K562 (cell line): ENCODE results near the gene SMIM10L2A. TPM values are rescaled to one million over a fixed set of nuclear protein-coding genes. Genes with fewer than 3 reads are reported as not detected.

ENCODE experiments used
- ATAC-seq: fragments of 200-7000 bp; cut with Tn5 transposase; 3 replicates; pipeline ENCODE4 v1.9.1; 2020; ENCODE audit warnings: moderate library complexity
- BruUV-seq: library from RNA; stranded (reverse); fragments of 400-500 nt; replicated peaks from 2 replicates; lab custom pipeline; 2021; lab: Mats Ljungman, UMichigan
- CTCF ChIA-PET: fragments of 300-600 bp; formaldehyde crosslinking; extraction: SDS; loops from one replicate; lab custom pipeline; 2021; ENCODE audit warnings: low intra/inter-chr PET ratio; lab: Yijun Ruan, JAX
- POLR2A ChIA-PET: fragments of 300-600, 350-650 bp; sonication (Branson Sonifier 250); formaldehyde crosslinking; extraction: SDS; loops from one replicate; lab custom pipeline; 2021; ENCODE audit warnings: antibody characterized with exemption, inconsistent platforms; lab: Yijun Ruan, JAX
- DNase-seq, 4 experiments: peaks; one replicate each; pipeline versions ENCODE4 v3.0.0 to v3.0.0-alpha.2; 2011 to 2018; ENCODE audit warnings: low spot score in 3 of 4, mixed read lengths in 3 of 4; ENCODE audit errors: extremely low read depth in 1 of 4
- FAIRE-seq: peaks from 2 replicates; lab custom pipeline; 2011; peaks lifted over from hg19 to GRCh38; lab: Jason Lieb, UNC
- H2AFZ ChIP-seq: 2 replicates; pipeline ENCODE4 v1.6.0; 2011; ENCODE audit warnings: low read depth, low read length, control low read depth, inconsistent platforms
- H3K27ac ChIP-seq: fragments of 200-600 bp; 3 replicates; pipeline ENCODE4 v1.8.0; 2011; ENCODE audit warnings: low read depth, mild to moderate bottlenecking, control low read depth, inconsistent platforms, low read length, moderate library complexity, mixed read lengths; ENCODE audit errors: extremely low read depth
- H3K27me3 ChIP-seq, 2 experiments: fragments of 300-600 bp in 1 of 2; 2 replicates in 1 of 2; 3 replicates in 1 of 2; pipeline versions ENCODE4 v1.6.0 to v1.8.0; 2011; ENCODE audit warnings: inconsistent platforms in 2 of 2, low read length in 2 of 2, mild to moderate bottlenecking in 1 of 2, mixed read lengths in 1 of 2, moderate library complexity in 1 of 2; ENCODE audit not compliant: control insufficient read depth in 2 of 2, insufficient read depth in 2 of 2
- H3K36me3 ChIP-seq: fragments of 300-600 bp; 3 replicates; pipeline ENCODE4 v1.8.0; 2011; ENCODE audit warnings: mild to moderate bottlenecking, low read length, inconsistent platforms; ENCODE audit not compliant: control insufficient read depth, insufficient read depth
- H3K4me1 ChIP-seq, 2 experiments: fragments of 200-600 bp in 1 of 2; replicated peaks in 1 of 2; 2 replicates in 1 of 2; 3 replicates in 1 of 2; pipeline versions ENCODE4 v1.5.1 to v1.8.0; 2011; ENCODE audit warnings: inconsistent platforms in 2 of 2, low read length in 2 of 2, mild to moderate bottlenecking in 1 of 2, mixed read lengths in 1 of 2, moderate library complexity in 1 of 2; ENCODE audit not compliant: control insufficient read depth in 2 of 2, insufficient read depth in 2 of 2
- H3K4me2 ChIP-seq: 2 replicates; pipeline ENCODE4 v1.6.1; 2011; ENCODE audit warnings: low read length, control low read depth, inconsistent platforms, mixed read lengths; ENCODE audit not compliant: insufficient read depth
- H3K4me3 ChIP-seq: fragments of 200-600 bp; sonication (generic), shearing (Covaris generic); 2 replicates; pipeline ENCODE4 v1.5.1; 2016; ENCODE audit warnings: control low read depth, inconsistent platforms
- H3K79me2 ChIP-seq: fragments of 200-600 bp; 3 replicates; pipeline ENCODE4 v1.8.0; 2011; ENCODE audit warnings: low read length, inconsistent platforms; ENCODE audit not compliant: control insufficient read depth, insufficient read depth
- H3K9ac ChIP-seq, 2 experiments: 2 replicates each; pipeline versions ENCODE4 v1.6.0 to v1.6.1; 2011; ENCODE audit warnings: low read depth in 2 of 2, low read length in 2 of 2, control low read depth in 1 of 2, inconsistent platforms in 1 of 2, mild to moderate bottlenecking in 1 of 2, mixed read lengths in 1 of 2; ENCODE audit not compliant: insufficient read depth in 1 of 2
- H3K9me1 ChIP-seq: one replicate; pipeline ENCODE4 v1.6.0; 2011; ENCODE audit warnings: inconsistent platforms, mild to moderate bottlenecking, low read length, moderate library complexity; ENCODE audit not compliant: control insufficient read depth, insufficient read depth
- H3K9me3 ChIP-seq: replicated peaks from 2 replicates; pipeline ENCODE4 v1.5.1; 2011; ENCODE audit warnings: low read depth, low read length, inconsistent platforms; ENCODE audit not compliant: control insufficient read depth, insufficient read depth
- H4K20me1 ChIP-seq: replicated peaks from 2 replicates; pipeline ENCODE4 v1.6.1; 2011; ENCODE audit warnings: low read length, inconsistent platforms, mixed read lengths; ENCODE audit not compliant: control insufficient read depth, insufficient read depth
- CBX1 ChIP-seq: sonication (generic); IDR thresholded peaks from 2 replicates; pipeline ENCODE4 v1.6.1; 2016; ENCODE audit warnings: antibody characterized with exemption, low read depth, mild to moderate bottlenecking
- HDAC3 ChIP-seq: fragments of 450-650 bp; IDR thresholded peaks from 2 replicates; pipeline ENCODE4 v1.6.1; 2018; ENCODE audit warnings: borderline replicate concordance, mild to moderate bottlenecking, moderate library complexity; ENCODE audit not compliant: partially characterized antibody
- KDM2B ChIP-seq: fragments of 250-450 bp; sonication (Bioruptor Pico); IDR thresholded peaks from 2 replicates; pipeline ENCODE4 v1.8.0; 2021; ENCODE audit warnings: mild to moderate bottlenecking, moderate library complexity
- MXI1 ChIP-seq: IDR thresholded peaks from 2 replicates; pipeline ENCODE4 v1.6.1; 2011; ENCODE audit warnings: low read depth, mild to moderate bottlenecking, improper control_type of control experiment, low read length
- MYBL2 ChIP-seq, 2 experiments: fragments of 450-650 bp in 1 of 2; sonication (generic) in 1 of 2; formaldehyde crosslinking in 1 of 2; IDR thresholded peaks; 2 replicates each; pipeline versions ENCODE4 v1.6.1 to v1.8.1; 2017 to 2022; ENCODE audit warnings: borderline replicate concordance in 1 of 2, inconsistent platforms in 1 of 2, low read depth in 1 of 2, mild to moderate bottlenecking in 1 of 2, missing genetic modification reagents in 1 of 2, moderate library complexity in 1 of 2
- NFATC3 ChIP-seq: fragments of 450-650 bp; IDR thresholded peaks from 2 replicates; pipeline ENCODE4 v1.6.1; 2017; ENCODE audit warnings: mild to moderate bottlenecking
- PCBP2 ChIP-seq: fragments of 200-400 bp; formaldehyde crosslinking; IDR thresholded peaks from 2 replicates; pipeline ENCODE4 v1.6.1; 2018; ENCODE audit warnings: low read length, low read depth, mild to moderate bottlenecking, moderate library complexity; ENCODE audit not compliant: poor library complexity, severe bottlenecking
- PML ChIP-seq: IDR thresholded peaks from 2 replicates; pipeline ENCODE4 v1.6.1; 2012; ENCODE audit warnings: low read length, inconsistent platforms
- TOE1 ChIP-seq, 2 experiments: fragments of 450-650 bp in 1 of 2; sonication (generic) in 1 of 2; formaldehyde crosslinking in 1 of 2; IDR thresholded peaks; 2 replicates each; pipeline versions ENCODE4 v1.7.1 to v1.8.0; 2016 to 2022; ENCODE audit warnings: borderline replicate concordance in 2 of 2, mild to moderate bottlenecking in 2 of 2, antibody characterized with exemption in 1 of 2, inconsistent platforms in 1 of 2, low read depth in 1 of 2, missing genetic modification reagents in 1 of 2, moderate library complexity in 1 of 2
- ZFPM2 ChIP-seq: fragments of 250-450 bp; sonication (Bioruptor Pico); IDR thresholded peaks from 2 replicates; pipeline ENCODE4 v1.5.1; 2022; ENCODE audit warnings: mild to moderate bottlenecking
- ZNF551 ChIP-seq: fragments of 250-450 bp; sonication (Bioruptor Pico); IDR thresholded peaks from 2 replicates; pipeline ENCODE4 v1.5.0; 2021; ENCODE audit warnings: mild to moderate bottlenecking, moderate library complexity
- ZSCAN32 ChIP-seq: fragments of 450-650 bp; formaldehyde crosslinking; IDR thresholded peaks from 2 replicates; pipeline ENCODE4 v1.4.0; 2020; ENCODE audit warnings: mild to moderate bottlenecking, moderate library complexity
- WGBS: fragments of 100-300 bp; shearing (Covaris generic); methylation state at CpG from one replicate; pipeline ENCODE4 v1.1.6; 2016; ENCODE audit warnings: low coverage, mixed read lengths; ENCODE audit not compliant: insufficient coverage; ENCODE audit errors: missing lambda C conversion rate; 5-methylcytosine and 5-hydroxymethylcytosine counted together
- in situ Hi-C: fragments of 300-500 bp; cut with MboI; formaldehyde crosslinking; loops from 4 replicates; pipeline ENCODE4 v1.15.0; 2018; ENCODE audit warnings: inconsistent platforms, mixed read lengths
- intact Hi-C: fragments of 100-400 bp; cut with micrococcal nuclease; formaldehyde crosslinking; loops from 2 replicates; pipeline ENCODE4 v1.14.2; 2022
- polyA plus RNA-seq, 8 experiments: library from polyadenylated mRNA; depleted of rRNA in 4 of 8; stranded (reverse) in 5 of 8; unstranded in 3 of 8; fragments of >200 nt; fragmentation: Nextera tagmentation in 2 of 8; fragmentation: Illumina TruSeq in 1 of 8; extraction: Ambion mirVana in 2 of 8; extraction: Trizol in 1 of 8; gene quantifications; 2 replicates each; pipeline versions ENCODE4 v1.2.1 to v1.2.3, GENCODE V29; 2011 to 2014; ENCODE audit warnings: inconsistent platforms in 1 of 8, missing spikeins in 1 of 8
- total RNA-seq, 7 experiments: library from RNA; depleted of rRNA in 6 of 7; stranded (reverse); fragments of >200 nt in 6 of 7; fragmentation: Illumina TruSeq in 2 of 7; extraction: Trizol in 2 of 7; gene quantifications; 2 replicates each; pipeline versions ENCODE4 v1.2.1 to v1.2.3, GENCODE V29; 2011 to 2021; ENCODE audit warnings: low replicate concordance in 1 of 7
- TF ChIP-seq, protein P1 (sequence below): sonication (generic); formaldehyde crosslinking; IDR thresholded peaks from 2 replicates; pipeline ENCODE4 v1.8.1; 2023; ENCODE audit warnings: mild to moderate bottlenecking, missing genetic modification reagents

SMIM10L2A gene
- total and polyA plus RNA-seq, 9 of the 15 experiments (the other 6 are each of a cell fraction or from before 2014, with no cell fraction given) = 0.03 to 0.14 (median 0.09) TPM; not detected in 2

GRCh38 chrX:135433531-135434257, 11.9 kb downstream of the SMIM10L2A start:
- no peak overlapping the region for H2AFZ ChIP-seq
- H3K4me1 ChIP-seq = peaks cover 0 to 28% of the 10 kb centered on the region in 2 experiments; a peak in 1 of 5 replicates
- ChIA-PET POLR2A (interaction anchor here (0.8 kb wide), 1 partner anchor 59 kb away, joined by 3 read pairs; no protein-coding TSS in a partner anchor), CTCF (no interaction called here)
- H4K20me1 ChIP-seq = no peaks in the 10 kb centered on the region
- BruUV-seq = no TSS peak
- H3K4me2 ChIP-seq = no peak overlapping the region
- DNase-seq (no peak), FAIRE-seq (no peak), ATAC-seq (no peak; the same call in 2 of the 3 replicates)
- H3K4me3 ChIP-seq = no peak overlapping the region
- in situ Hi-C loops (no loop called here), intact Hi-C loops (no loop called here)
- 11% methylated on average over 25 of the region's 37 CpGs for WGBS
- H3K36me3 ChIP-seq = no peaks in the 10 kb centered on the region
- H3K27ac ChIP-seq = no peak overlapping the region
- TF ChIP-seq, protein P1, sequence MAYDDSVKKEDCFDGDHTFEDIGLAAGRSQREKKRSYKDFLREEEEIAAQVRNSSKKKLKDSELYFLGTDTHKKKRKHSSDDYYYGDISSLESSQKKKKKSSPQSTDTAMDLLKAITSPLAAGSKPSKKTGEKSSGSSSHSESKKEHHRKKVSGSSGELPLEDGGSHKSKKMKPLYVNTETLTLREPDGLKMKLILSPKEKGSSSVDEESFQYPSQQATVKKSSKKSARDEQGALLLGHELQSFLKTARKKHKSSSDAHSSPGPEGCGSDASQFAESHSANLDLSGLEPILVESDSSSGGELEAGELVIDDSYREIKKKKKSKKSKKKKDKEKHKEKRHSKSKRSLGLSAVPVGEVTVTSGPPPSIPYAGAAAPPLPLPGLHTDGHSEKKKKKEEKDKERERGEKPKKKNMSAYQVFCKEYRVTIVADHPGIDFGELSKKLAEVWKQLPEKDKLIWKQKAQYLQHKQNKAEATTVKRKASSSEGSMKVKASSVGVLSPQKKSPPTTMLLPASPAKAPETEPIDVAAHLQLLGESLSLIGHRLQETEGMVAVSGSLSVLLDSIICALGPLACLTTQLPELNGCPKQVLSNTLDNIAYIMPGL (CRISPR knock-in tag) = no peak
- no peak for TF ChIP-seq MXI1
- no peak for TF ChIP-seq MYBL2 (IDR thresholded peaks at IDR 0.05; ENCODE audit: low read depth)
- TF ChIP-seq MYBL2 (CRISPR knock-in tag; IDR thresholded peaks at IDR 0.05; ENCODE audit: borderline replicate concordance) = no peak
- no peak for TF ChIP-seq HDAC3
- TF ChIP-seq PCBP2 = no peak
- no peak for TF ChIP-seq ZNF551 (CRISPR knock-in tag)
- no peak for TF ChIP-seq ZSCAN32 (CRISPR knock-in tag)
- no peak for TF ChIP-seq TOE1 (IDR thresholded peaks at IDR 0.05; ENCODE audit: borderline replicate concordance)
- no peak for TF ChIP-seq TOE1 (CRISPR knock-in tag; IDR thresholded peaks at IDR 0.05; ENCODE audit: borderline replicate concordance, low read depth)
- no peak for TF ChIP-seq CBX1
- TF ChIP-seq PML = no peak
- TF ChIP-seq NFATC3 = no peak
- TF ChIP-seq KDM2B (CRISPR knock-in tag) = no peak
- no peak for TF ChIP-seq ZFPM2 (CRISPR knock-in tag)
- H3K79me2 ChIP-seq = no peaks in the 10 kb centered on the region
- H3K9me3 ChIP-seq = no peaks in the 10 kb centered on the region
- no peak overlapping the region for H3K9ac ChIP-seq
- H3K27me3 ChIP-seq = peaks cover 6 to 59% of the 10 kb centered on the region in 2 experiments; a peak in 3 of 5 replicates
- H3K9me1 ChIP-seq = no peaks in the 10 kb centered on the region
